ENCODE results near the gene ITCH.
"Not testable (repeated sequence)": the region's sequence is repeated elsewhere in the genome, so short reads cannot be mapped to it uniquely, and the experiment has no call there.

ITCH gene

GRCh38 chr20:34458631-34459030 lies 95.6 kb downstream of the ITCH start:
- no peak for DNase-seq (ENCODE audit: low read depth in 2 of 2)

DNA sequence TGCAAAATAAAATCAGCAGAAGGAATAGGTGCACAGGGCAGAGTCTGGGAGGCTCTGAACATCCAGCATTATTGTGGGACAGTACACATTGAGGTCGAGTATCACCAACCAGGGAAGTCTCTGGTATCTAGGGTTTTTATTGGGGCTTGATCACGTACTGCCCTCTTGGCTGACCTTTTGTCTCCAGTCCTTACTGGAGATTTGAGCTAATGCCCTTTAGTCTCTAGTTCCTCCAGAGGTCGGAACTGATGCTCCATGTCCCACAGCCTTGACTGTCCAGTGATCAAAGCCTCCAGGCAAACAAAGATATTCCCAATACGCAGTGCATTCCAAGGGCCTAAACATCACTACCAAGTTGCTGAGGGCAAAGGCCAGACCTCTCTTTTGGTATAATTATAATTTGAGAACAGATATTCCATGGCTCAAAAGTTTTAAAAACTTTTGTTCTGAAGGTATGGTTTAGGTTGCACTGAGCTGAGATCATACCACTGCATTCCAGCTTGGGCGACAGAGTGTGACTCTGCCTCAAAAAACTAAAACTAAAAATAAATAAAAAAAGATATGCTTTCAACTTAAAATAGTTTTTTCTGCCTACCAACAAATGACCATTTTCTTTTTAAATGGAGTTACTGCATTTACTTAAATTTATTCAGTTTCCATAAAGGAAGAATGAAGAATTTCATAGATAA lies 96.3 kb downstream of the ITCH start:
- no peak for DNase-seq (ENCODE audit: low read depth in 2 of 2)

DNA sequence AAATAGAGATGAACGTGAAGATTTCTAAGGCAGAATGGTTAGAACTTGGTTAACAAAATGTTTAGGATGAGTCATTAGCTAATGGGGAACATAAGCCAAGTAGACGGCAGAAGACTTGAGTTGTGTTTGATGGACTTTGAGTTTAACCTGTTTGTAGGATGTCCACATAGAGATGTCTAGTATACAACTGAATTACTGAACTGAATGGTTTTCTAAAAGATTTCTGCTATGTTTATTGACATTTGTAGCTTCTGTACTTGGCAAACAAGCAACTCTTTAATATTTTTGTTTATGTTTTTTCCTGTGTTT lies 98.7 kb downstream of the ITCH start:
- DNase-seq (ENCODE audit: low read depth in 2 of 2), result no peak

- no peak for DNase-seq (ENCODE audit: low read depth in 2 of 2)
These were observed 105.9 kb downstream of the ITCH start for GRCh38 chr20:34468951-34469350.

DNA sequence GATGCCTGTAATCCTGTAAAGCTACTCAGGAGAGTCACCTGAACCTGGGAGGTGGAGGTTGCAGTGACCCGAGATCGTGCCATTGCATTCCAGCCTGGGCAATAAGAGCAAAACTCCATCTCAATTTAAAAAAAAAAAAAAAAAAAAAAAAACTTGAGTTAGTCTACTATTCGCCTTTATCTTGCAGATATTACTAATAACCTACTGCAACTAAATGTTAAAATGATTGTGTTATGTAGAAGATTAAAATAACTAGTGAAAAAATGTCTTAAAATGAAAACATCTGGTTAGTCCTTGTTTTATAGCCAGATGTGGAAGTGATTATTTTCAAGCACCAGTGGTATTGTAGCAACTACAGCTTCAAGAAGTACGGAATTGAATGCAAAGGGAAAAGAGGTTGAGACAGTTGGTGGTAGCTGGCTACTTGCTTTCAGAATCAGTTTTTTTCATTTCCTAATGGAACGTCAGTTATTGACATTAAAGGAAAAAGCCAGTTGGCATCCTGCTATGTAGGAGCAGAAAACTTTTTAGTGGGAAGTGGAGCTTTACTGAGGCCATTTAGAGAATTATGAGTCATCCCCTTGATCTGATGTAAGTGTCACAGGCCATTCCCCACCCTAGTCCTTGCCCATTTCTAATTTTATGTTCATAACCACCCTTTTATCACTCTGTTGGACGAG lies 109.3 kb downstream of the ITCH start:
- no peak for DNase-seq (ENCODE audit: low read depth in 2 of 2)

- no peak for DNase-seq (ENCODE audit: low read depth in 2 of 2)
These were observed 110.3 kb downstream of the ITCH start for GRCh38 chr20:34473262-34473883.

DNA sequence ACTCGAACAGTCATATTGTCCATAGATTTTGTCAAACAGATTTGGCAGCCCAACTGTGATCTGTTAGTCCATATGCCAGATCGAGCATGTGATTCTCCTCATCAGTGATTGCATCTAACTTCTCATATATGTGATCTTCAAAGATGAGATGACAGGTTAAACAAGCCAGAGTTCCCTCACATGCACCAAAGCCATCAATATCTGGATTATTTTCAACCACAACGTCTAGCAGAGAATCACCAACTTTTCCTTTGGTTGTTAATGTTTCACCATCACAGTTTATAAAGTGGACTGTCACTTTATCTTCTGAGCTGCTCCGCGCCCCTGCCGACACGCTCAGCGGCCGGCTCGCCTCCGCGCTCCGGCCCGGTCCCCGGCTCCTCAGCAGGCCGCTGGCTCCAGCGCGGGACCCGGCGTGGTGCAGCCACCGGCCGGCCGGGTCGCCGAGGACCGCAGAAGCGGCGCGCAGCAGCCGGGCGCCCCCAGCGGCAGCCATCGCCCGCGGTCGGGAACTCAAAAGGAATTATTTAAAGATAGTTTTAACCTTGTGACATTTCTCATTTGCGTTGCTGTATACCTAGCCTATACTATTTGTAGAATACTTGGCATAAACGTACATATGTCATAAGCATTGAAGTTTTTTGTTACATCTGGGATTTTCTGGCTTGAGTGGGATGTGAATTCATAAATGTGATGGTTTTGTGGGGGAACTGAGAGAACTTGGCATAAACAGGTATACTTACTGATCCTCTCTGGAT lies 113.1 kb downstream of the ITCH start:
- DNase-seq (ENCODE audit: low read depth in 2 of 2), result peak; percentile 6 to 7

DNA sequence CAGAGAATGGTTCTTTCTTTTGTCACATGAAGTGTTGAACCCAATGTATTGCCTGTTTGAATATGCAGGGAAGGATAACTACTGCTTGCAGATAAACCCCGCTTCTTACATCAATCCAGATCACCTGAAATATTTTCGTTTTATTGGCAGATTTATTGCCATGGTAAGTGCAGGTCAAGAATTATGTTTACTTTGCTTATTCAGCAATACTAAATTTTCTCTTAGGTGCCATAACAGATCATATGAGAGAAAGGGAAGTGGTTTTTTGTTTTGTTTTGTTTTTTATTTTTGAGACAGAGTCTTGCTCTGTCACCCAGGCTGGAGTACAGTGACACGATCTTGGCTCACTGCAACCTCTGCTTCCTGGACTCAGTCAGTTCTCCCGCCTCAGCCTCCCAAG lies 116.6 kb downstream of the ITCH start:
- DNase-seq (ENCODE audit: low read depth in 2 of 2), result no peak

DNA sequence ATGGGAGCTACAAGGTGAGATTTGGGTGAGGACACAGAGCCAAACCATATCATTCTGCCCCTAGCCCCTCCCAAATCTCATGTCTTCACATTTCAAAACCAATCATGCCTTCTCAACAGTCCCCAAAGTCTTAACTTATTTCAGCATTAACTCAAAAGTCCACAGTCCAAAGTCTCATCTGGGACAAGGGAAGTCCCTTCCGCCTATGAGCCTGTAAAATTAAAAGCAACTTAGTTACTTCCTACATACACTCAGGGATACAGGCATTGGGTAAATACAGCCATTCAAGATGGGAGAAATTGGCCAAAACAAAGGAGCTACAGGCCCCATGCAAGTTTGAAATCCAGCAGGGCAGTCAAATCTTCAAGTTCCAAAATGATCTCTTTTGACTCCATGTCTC lies 119.1 kb downstream of the ITCH start:
- DNase-seq (ENCODE audit: low read depth in 2 of 2), result not testable (repeated sequence)

GRCh38 chr20:34483585-34484220 lies 120.6 kb downstream of the ITCH start:
- not testable (repeated sequence) for DNase-seq (ENCODE audit: low read depth in 2 of 2)

GRCh38 chr20:34485068-34485634 lies 122.1 kb downstream of the ITCH start:
- no peak for DNase-seq (ENCODE audit: low read depth in 2 of 2)

- DNase-seq (ENCODE audit: low read depth in 2 of 2), result no peak
These were observed 128.3 kb downstream of the ITCH start for GRCh38 chr20:34491226-34491931.

GRCh38 chr20:34491932-34492509 lies 128.9 kb downstream of the ITCH start:
- no peak for DNase-seq (ENCODE audit: low read depth in 2 of 2)

DNA sequence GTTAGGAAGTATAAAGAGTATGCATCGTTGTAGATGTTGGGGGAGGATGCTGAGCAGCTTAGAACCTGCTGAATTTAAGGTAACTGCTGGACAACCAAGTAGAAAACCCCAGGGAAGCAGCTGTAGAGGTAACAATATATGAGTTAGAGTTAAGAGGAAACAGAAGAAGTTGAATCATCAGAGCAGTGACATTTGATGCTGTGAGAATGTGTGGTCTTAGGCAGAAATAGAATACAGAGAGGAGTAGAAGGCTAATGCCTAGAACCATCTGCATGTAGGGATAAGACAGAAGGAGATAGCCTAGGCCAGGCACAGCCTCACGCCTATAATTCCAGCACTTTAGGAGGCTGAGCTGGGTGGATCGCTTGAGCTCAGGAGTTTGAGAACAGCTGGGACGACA lies 130.6 kb downstream of the ITCH start:
- no peak for DNase-seq (ENCODE audit: low read depth in 2 of 2)

DNA sequence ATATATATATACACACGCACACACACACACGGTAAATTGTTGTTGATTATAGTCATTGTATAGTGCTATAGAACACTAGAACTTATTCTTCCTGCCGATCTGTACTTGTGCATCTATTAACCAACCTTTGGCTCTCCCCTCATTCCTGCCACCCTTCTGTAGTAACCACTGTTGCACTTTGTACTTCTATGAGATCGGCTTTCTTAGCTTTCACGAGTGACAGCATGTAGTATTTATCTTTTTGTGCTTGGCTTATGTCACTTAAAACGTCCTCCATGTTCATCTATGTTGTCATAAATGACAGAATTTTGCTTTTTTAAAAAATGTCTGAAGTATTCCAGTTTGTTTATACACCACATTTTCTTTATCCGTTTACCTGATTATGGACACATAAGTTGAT lies 132.2 kb downstream of the ITCH start:
- DNase-seq (ENCODE audit: low read depth in 2 of 2), result no peak

DNA sequence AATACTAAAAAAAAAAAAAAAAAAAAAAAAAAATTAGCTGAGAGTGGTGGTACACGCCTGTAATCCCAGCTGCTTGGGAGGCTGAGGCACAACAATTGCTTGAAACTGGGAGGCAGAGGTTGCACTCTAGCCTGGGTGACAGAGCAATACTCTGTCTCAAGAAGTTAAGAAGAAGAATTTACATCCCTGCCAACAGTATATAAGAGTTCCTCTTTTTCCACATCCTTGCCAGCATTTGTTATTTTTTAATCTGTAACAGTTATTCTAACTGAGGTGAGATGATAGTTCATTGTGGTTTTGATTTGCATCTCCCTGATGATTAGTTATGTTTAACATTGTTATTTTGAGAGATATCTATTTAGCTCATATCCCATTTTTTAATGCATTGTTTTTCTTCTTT lies 132.8 kb downstream of the ITCH start:
- DNase-seq (ENCODE audit: low read depth in 2 of 2), result no peak

GRCh38 chr20:34497596-34497995 lies 134.5 kb downstream of the ITCH start:
- DNase-seq (ENCODE audit: low read depth in 2 of 2), result not testable (repeated sequence)

DNA sequence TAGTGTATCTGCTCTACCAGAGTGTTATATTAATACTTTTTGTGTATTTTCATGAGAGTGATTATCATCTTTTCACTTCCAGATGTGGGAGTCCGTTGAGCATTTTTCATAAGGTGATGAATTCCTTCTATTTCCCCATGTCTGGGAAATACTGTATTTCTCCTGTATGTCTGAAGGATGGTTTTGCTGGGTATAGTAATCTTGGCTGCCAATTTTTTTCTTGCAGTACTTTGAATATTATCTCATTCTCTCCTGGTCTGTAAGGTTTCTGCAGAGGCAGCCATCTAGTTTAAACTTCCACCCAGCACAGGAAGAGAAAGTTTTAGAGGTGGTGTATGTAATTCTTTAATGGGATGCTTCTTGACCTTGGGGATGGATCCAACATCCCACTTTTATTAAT lies 137.8 kb downstream of the ITCH start:
- DNase-seq (ENCODE audit: low read depth in 2 of 2), result no peak

DNA sequence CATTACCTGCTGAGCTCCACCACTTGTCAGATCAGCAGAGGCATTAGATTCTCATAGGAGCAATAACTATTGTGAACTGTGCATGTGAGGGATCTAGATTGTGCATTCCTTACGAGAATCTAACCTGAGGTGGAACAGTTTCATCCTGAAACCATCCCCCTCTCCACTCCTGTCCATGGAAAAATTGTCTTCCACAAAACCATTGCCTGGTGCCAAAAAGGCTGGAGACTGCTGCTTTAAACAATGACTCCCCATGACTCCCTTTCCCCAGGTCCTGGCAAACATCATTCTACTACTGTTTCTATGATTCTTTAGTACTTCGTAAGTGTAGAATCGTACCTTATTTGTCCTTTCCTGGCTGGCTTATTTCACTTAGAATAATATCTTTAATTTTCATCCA lies 143.4 kb downstream of the ITCH start:
- no peak for DNase-seq (ENCODE audit: low read depth in 2 of 2)

GRCh38 chr20:34507702-34508413 lies 144.8 kb downstream of the ITCH start:
- no peak for DNase-seq (ENCODE audit: low read depth in 2 of 2)
